GM21447 (cell line): ENCODE measurements around the gene CLDND2.

ENCODE experiments used
- ATAC-seq: cut with Tn5 transposase; IDR thresholded peaks from one replicate; pipeline ENCODE4 v1.9.1; 2021; ENCODE audit not compliant: unreplicated experiment

The CLDND2 gene

DNA sequence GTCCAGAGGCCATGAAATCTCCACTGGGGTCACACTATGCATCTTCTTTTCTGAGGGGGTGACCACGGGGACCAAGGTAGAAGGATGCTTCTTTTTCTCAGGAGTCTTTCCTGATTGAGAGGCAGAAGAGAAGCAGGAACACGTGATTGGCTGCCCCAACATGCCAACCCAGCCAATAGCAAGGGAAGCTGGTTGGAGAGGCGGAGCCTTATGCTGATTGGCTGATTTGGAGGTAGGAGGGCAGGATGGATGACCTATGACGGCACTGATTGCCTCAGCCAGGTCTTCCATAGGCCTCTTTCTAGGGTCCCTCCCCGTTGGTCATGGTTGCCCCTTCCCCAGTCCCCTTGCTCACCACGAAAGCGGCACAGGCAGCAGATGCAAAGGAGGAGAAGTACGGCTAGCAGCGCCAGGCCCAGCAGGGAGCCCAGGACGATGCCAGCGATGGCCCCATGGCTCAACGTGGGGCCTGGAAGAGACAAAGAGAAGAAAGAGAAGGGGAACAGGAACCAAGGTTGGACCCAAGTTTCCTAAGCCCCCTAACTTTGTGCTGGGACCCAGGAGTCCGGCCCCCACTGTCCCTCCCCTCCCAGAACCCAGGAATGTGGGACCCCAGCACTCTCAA lies 34.9 kb downstream of the CLDND2 start:
- ATAC-seq = no peak

GRCh38 chr19:51331716-51332115 lies 37.1 kb downstream of the CLDND2 start:
- ATAC-seq = no peak

- ATAC-seq = no peak
Measured at GRCh38 chr19:51331193-51331592, 37.6 kb downstream of the CLDND2 start.

- ATAC-seq = no peak
Measured at GRCh38 chr19:51330366-51330765, 38.4 kb downstream of the CLDND2 start.

GRCh38 chr19:51329411-51329810 lies 39.4 kb downstream of the CLDND2 start:
- ATAC-seq = no peak

- no peak for ATAC-seq
Measured at GRCh38 chr19:51327066-51328001, 41.5 kb downstream of the CLDND2 start.

- no peak for ATAC-seq
Measured at GRCh38 chr19:51326216-51327065, 42.4 kb downstream of the CLDND2 start.

GRCh38 chr19:51325161-51325976 lies 43.4 kb downstream of the CLDND2 start:
- no peak for ATAC-seq

DNA sequence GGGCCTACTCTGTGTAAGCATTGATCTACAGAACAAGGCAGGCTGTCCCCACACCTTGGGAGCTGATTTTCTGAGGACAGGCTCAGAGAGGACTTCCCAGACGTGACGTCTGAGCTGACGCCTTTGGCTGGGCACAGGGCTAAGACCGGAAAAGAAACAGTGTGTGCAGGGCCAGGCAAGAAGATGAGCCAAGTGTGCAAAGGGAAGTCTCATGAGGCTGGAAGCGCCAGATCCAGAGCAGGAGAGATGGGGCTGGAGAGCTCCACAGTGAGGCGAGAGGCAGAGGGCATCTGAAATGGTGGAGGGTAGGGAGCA lies 44.7 kb downstream of the CLDND2 start:
- ATAC-seq = no peak

GRCh38 chr19:51323481-51324166 lies 45.2 kb downstream of the CLDND2 start:
- ATAC-seq = no peak

DNA sequence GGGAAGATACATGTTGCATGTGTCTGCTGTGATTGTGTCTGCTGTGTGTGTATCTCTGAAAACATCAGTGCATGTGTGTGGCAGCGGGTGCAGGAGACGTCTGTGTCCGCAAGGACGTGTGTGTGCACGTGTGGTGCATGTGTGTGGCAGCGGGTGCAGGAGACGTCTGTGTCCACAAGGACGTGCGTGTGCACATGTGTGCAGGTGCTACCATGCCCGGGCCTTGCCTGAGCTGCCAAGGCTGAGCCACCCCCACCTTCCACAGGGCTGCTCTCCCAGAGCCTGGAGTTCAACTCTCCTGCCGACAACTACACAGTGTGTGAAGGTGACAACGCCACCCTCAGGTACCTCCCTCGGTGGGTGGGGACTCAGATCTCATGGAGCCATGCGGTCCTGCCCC lies 47.0 kb downstream of the CLDND2 start:
- no peak for ATAC-seq

- no peak for ATAC-seq
Measured at GRCh38 chr19:51320280-51320657, 48.5 kb downstream of the CLDND2 start.

DNA sequence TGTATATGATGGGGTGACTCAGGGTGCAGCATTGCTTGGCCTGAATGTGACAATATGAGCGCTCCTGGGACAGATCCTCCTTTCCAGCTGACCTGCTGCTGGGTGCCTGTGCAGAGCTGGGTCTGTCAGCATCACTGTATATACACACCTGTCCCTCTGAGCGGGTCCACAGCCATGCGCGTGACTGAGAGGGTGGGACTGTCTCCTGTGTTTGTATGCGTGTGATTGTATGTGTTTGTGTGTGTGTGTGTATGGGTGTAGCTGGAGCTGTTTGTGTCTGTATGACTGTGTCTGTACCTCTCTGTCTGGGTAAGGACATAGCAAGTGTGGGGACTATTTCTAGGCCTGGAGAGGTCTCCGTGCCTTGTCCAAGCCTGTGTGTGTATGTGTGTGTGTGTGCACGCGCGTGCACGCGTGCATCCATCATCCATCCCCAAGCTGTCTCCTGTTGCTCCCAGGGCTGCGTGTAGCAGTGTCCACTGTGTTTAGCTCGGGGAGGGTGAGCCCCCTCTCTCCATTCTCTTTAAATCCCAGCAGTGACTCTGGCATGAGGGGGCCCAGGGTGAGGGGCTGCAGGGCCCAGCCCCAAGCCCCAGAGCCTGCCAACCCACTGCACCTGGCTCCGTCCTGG lies 49.0 kb downstream of the CLDND2 start:
- ATAC-seq = no peak

DNA sequence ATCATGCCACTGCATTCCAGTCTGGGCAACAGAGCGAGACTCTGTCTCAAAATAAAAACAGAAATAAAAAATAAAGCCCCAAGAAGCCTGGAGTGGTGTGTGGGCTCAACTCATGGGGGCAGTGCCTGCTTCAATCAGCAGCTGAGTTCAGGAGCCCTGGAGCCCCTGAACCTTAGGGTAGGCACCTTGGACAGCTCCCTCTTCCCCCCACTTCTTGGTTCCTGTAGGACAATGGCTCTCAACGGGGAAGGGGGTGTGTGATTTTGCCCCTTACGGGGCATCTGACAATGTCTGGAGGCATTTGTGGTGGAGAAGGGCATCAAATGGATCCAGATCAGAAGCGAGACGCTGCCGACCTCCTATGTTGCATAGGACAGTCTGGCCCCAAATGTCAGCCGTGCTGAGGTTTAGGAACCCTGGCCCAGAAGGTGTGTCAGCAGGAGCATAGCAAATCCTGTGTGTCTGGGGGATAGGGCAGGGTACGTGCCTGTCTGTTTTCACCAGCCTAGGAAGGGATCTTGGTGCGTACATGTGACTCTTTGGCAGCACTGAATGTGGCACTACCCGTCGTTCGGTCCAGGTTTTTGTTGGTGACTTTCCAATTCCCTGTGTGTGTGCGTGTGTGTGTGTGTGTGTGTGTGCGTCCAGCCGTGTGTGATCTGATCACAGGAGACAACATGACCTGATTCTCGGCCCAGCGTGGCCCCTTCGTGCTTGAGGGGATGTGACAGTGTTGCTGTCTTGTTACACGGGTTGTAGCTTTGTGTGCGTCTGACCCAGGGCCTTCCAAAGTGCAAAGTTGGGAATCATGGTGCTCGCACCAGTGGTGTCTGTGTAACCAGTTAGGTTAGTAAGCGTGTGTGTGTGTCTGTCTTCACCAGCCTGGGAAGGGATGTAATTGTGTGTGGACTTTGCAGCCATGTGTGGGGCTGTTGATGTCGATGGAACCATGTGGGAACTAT lies 49.8 kb downstream of the CLDND2 start:
- no peak for ATAC-seq

GRCh38 chr19:51317968-51318367 lies 50.8 kb downstream of the CLDND2 start:
- ATAC-seq = no peak

GRCh38 chr19:51317376-51317775 lies 51.4 kb downstream of the CLDND2 start:
- ATAC-seq = no peak
